COLO829 (cell line): ENCODE measurements around the gene MLLT1.

Experiments
- DNase-seq: peaks from one replicate; pipeline ENCODE4 v3.0.0; 2012; ENCODE audit warnings: low spot score

Gene MLLT1

DNA sequence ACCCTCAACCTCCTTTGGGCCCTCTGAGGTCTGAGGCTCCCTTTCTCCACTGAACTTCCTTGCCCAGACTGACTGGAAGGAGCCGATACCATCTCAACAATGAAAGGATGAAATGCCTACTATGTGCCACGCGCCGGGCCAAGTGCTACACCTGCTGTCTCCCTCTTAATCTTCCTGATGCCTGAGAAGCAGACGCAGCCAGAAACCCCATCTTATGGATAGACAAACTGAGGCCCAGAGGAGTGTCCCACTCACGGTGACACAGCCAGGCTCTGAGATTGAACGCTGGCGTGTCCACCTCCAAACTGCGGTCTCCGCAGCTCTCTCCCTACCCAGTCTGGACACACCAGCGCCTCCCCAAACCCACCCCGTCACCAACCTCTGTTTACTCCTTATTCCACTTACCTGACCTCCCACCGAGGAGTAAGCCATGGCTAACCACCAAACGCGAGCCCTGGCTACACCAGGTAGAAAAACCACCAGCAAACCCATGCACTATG is 20.9 kb downstream of the MLLT1 start:
- DNase-seq, result no peak

DNA sequence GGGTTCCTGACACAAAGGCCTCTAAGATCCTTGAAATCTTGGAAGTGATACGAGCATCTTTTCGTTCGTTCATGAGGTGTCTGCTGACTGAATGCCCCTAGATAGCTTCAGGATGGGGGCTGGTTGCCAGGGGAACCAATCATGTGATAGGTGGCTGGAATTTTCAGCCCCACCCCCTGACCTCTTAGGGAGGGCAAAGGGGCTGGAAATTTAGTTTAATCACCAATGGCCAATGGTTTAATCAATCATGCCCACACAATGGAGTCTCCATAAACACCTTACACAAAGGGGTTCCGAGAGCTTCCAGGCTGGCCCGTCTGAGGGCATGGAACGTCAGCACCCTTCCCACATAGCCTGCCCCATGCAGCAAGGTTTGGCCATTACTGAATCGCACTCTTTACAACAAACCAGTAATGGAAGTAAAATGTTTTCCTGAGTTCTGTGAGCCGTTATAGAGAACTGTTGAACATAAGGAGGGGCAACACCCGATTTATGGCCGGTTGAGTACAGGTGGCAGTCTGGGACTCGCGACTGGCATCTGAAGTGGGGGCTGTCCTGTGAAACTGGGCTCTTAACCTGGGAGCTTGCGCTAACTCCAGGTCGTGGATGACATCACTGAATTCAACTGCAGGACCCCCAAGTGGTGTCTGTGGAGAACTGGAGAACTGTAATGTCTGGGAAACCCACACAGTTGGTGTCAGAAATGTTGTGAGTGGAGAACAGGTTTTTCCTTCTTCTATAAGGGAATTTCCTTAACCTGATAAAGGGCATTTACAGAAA is 25.6 kb downstream of the MLLT1 start:
- no peak for DNase-seq

DNA sequence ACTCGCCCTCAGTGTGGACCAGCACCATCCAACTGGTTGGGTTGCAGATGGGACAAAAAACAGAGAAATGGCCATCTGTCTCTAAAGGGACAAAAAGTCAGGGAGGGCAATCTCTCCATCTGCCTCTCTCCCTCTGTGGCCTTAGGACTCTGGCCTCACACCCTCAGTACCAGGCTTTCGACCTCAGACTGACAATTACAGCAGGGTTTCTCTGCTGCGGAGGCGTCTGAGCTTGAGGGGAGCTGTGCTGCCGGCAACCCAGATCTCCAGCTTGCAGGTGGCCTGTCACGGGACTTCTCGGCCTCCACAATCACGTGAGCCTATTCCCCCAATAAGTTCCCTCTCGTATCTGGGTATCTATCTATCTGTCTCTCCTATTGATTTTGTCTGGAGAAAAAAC is 27.7 kb downstream of the MLLT1 start:
- DNase-seq, result no peak

DNA sequence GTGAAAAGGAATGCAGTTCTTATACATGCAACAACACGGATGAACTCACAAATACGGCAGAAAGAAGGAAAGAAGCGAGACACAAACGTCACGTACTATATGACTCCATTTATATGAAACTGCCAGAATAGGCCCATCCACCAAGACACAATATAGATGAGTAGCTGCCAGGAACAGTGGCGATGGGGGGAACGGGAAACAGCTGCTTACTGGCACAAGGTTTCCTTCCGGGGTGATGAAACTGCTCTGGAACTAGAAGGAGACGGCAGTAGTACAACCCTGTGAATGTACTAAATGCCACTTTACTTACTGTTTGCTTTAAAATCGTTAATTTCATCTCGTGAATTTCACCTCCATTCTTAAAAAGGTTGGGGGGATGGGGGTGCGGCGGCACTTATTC is 28.9 kb downstream of the MLLT1 start:
- no peak for DNase-seq

DNA sequence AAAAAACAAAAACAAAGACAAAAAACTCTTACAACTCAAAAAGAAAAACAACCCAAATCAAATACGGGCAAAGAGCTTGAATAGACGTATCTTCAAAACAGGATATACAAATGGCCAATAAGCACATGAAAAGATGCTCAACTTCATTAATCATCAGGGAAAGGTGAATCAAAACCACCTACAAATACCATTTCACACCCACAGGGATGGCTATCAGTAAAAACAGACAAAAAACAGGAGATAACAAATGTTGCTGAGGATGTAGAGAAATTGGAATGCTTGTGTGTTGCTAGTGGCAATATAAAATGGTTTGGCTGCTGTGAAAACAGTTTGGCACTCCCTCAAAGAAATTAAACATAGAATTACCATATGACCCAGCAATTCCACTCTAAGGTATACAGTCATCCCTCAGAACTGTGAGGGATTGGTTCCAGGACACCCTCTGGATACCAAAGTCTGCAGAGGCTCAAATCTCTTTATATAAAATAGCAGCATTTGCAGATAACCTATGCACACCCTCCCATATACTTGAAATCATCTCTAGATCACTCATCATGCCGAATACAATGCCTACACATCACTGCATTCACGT is 29.7 kb downstream of the MLLT1 start:
- DNase-seq, result no peak

DNA sequence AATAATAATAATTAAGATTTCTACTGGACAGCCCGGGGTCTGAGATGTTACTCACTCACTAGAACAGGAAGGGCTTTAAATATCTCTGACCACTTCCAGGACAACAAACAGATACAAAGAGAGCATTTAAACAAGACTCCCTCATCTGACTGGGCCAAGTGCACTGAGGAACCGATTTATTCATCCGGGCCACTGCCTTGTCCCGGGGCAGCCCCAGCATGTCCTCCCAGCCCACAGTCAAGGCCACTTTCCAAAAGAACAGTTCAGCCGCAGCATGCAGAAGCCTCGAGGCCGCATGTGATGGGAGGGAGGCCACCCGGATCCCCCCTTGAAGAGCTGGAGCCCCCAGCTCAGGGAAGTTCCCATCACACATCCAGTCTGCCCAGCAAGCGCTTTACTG is 30.5 kb downstream of the MLLT1 start:
- peak; percentile 83 for DNase-seq

DNA sequence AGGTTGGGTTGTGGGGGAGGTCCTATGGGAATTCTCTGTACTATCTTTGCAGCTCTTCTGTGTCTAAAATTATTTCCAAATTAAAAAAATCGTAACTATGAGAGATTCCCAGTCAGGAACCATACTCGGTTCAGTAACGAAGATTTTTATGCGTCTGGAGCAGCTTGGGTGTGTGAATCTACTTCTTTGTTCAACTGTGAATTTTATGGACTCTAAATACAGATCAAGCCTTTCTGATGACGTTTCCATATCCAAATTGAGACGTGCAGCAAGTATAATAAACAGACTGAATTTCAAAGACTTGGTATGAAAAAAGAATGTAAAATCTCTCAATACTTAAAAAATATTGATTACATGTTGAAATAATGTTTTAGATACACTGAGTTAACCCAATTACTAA is 30.9 kb downstream of the MLLT1 start:
- DNase-seq, result peak; percentile 41

DNA sequence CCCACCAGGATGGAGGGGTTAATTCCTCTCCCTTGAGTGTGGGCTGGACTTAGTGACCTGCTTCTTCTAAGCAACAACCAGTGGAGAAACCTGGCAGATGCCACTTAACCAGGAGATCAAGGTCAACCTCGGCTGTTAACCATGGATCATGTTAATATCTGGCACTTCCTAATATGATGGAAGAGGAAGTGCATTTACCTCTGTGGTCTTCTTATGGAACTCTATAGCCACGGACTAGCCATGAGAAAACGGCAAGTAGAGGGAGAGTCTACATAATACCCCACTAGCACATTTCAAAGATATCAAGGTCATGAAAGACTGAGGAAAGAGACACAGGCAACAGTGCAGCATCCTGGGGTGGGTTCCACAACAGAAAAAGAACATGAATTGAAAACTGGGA is 31.4 kb downstream of the MLLT1 start:
- DNase-seq, result no peak

DNA sequence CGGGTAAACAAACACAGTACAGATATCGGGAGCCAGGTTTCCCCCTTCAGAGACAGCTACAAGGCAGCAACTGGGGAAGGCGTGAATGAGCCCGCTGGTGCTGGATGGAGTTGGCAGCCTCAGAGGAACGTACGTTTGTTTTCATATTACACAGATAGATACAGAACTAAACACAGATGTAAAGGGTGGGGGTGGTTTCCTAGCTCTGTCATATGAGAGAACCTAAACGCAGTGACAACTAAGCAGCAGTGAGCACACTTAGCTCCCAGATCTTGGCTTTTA is 32.8 kb downstream of the MLLT1 start:
- no peak for DNase-seq

DNA sequence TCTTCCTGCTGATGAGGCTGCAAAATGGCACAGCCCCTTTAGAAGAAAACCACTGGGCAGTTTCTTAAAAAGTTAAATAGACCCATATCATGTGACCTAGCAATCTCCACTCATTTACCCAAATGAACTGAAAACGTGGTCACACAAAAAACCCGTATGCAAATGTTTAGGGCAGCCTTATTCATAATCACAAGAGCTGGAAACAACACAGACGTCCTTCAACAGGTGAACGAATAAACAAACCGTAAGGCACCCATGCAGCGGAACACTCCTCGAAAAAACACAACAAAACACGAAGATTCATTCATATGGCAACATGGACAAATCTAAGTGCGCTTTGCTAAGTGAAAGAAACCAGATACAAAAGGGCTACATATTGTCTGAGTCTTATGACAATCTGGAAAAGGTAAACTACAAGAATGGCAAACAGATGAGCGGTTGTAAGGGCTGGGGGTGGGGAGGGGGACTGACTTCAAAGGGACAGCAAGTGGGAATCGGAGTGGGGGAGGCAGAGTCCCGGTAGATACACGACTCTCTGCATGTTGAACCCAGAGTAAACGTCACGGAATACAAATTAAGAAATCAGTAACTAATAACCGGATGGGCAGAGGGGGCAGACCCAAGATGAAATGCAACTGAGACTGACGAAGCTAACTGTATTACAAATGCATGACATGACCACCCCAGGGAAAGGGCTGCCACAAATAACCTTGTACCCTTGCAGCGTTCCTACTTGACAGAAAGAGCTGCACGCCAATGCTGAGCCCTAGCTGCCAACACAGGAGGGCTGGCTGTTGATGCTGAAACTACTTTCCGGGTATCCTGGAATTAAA is 33.4 kb downstream of the MLLT1 start:
- no peak for DNase-seq

DNA sequence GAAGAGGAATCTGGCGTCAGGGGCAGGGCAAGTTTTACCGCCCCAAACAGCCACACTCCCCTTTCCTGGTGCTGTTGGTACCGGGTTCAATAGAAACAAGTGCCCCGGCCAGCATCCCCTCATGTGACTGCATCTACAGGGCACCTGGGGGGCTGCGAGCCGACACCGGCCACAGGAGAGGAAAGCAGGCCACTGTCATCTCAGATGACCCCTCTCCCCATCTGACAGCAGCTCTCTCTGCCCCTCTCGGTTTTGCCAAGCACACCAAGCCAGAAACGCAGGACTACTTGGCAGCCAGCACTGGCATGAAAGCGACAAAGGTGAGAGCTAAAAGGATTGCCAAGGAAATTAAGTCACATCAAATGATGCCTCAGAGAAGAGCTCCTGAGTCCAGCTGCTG is 37.1 kb downstream of the MLLT1 start:
- no peak for DNase-seq

DNA sequence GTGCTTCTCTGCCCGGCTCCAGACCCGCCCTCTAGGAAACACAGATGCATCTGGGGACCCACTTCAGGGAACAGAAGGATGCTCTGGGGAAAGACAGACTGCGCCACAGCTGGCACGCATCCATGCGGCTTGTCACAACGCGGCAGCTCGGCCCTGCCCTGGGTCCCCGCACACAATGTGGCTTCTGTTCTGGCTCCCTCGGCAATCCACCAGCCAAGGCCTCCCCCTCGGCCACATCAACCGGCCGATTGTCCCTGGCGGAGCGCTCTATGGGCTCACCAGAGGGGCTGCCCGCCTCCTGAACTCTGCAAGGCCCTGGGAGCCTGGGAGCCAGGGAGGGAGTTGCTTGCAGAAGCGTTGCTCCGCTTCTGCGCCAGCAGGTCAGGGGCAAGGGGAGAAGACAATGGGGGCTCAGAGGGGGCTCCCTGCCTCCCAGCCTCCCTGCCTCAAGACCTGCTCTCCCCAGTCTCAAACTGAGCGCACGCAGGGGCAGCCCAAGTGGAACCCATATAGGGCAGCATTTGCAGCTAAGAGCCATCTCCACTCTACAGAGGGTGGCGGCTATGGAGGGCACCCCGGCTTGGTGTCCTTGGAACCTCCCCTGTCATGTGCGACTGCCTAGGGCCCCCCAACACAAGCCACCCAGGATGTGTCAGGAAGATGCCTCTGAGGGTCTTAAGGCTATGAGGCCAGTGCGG is 37.9 kb downstream of the MLLT1 start:
- peak; percentile 74 for DNase-seq

DNA sequence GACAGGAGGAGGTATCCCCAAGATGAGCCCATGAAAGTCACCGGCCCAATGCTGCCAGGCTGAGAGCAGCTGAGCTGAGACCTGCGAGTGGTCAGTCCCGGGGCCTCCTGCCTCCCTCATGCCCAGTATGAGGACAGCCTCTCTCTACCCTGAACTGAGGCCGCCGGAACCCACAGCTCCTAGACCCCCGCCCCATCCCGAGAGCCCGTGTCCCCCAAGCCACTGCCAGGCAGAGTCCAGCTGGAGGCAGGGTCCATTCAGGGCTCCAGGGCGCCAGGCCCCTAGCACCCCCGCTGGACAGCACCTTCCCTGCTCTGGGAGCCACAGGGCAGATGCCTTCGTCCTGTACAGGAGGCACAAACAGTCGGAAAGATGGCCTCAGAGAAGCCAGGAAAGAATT is 38.7 kb downstream of the MLLT1 start:
- no peak for DNase-seq

DNA sequence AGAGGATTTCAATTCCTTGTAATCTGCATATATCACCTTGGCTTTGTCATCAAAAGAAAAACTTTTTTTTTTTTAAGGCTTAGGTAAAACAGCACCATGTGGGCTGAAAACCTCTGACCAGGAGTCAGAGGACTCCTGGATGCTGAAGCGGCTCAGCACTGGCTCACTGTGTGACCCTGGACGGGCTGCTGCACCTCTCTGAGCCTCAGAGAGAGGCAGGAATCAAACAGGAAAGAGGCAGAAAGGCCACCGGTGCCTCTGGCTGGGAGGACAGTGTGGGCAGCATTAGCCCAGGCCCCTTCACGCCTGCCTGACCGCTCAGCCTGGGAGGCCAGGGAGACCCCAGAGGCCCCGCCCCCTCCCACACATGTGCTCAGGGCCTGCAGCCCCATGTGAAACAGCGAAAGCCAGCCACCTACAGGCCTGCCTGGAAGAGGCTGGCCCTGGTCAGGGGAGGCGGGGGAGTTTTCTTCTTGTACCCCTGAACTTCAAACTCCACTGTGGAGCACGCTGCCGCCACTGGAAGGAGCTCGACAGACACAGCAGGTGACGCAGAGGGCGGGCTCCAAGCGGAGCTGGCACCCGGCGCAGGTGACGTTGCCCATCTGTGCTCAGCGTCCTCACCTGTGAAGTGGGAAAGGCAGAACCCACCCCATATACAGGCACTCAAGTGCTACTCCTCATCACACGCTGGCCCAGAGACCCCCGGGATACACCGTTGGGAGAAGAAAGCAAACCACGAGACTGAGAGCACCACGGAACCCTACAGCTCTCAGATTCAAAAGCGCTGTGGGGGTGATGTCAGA is 39.7 kb downstream of the MLLT1 start:
- no peak for DNase-seq

DNA sequence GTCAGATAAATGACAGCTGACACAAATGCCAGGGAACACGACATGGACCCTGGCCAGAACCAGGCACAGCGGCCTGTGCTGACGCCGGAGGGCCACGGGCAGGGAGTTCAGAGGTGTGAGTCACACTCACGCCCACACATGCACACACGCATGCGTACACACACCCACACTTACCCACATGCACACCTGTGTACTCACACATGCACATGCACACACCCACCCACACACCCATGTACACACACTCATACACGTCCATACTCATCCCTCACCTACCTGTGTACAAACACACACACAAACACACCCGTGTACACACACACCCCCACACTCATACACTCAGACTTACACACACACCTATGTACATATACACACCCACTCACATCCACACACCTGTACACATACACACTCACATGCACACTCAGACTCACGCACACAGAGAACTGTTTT is 40.4 kb downstream of the MLLT1 start:
- DNase-seq, result no peak

DNA sequence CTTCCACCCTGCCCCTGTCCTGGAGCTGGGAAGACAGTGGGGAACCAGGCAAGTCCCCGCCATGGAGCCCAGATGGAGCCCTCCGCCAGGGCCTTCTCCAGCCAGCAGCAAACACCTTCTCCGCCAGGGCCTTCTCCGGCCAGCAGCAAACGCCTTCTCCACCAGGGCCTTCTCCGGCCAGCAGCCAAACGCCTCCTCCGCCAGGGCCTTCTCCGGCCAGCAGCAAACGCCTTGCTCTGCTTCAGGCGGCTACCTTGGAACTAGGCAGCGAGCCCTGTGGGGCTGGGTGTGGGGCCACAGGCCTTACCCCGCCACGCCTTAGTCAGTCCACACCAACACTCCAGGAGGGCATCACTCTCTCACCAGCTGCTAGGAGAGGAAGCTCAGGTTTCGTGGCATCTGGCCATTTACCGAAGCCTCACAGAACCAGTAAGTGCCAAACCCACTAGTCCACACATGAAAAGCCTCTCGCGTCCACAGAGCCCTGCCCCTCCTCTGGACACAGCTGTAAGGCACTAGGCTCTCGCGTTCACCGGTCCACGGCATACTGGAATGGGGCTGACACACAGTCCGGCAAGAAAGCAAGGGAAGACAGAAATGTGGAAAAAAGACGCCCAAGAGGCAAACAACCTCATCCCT is 41.0 kb downstream of the MLLT1 start:
- no peak for DNase-seq

DNA sequence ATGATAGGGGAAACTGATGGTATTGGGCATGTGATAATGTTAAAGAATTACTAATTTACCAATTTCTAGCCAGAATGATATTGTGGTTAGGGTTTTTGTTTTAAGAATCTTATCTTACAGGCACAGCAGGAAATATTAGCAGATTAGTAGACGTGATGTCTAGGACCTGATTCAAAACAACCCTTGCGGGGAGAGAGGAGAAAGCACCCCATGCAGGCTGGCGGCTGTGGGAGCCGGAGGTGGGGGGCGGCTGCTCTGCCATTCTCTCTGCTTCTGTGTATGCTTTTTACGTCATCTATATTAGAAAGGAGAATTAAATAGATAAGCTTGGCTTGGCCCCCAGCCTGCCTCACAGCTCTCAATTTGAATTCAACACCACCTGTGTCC is 41.5 kb downstream of the MLLT1 start:
- DNase-seq, result no peak

DNA sequence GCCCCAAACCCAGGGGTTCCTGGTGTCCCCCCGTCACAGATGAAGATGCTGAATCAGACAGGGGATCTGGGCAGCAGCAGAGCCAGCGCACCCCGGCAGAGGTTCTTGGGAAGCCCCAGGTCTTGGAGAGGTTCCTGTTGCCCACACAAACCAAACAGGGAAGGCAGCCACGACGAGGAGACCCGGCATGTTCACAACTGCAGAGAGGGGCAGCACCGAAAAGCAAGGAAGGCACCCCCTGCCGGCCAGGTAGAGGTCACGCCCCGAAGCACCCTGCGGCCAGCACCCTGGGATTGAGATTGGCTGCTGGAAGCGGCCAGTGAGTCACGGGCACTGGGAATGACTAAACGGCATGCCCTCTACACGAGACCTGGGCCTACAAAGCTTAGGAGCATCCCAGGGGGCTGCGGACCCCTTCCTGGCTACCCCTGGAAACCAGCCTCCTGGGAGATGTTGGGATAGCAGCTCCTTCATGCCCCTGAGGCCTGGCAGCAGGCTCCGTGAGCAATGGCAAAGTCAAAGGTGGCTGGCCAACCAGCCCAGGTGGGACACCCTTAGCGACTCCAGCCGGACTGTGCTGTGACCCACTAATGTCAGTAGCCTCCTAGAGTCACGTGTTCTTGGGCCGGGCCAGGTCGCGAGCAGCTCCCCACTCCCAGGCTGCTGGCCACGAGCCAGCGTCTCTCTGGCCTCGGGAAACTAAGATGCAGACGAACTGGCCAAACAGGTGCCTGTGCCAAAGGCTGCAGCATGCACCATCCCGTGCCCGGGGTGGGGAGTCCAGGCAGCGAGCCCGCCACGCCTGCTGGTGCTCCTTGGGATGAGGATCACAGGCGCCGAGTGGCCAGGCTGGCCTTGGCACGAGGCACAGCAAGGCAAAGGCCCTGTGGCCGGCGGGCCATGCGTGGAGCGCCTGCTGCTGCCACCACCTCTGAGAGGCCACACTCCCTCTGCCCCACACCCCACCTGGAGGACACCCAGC is 43.2 kb downstream of the MLLT1 start:
- DNase-seq, result no peak

DNA sequence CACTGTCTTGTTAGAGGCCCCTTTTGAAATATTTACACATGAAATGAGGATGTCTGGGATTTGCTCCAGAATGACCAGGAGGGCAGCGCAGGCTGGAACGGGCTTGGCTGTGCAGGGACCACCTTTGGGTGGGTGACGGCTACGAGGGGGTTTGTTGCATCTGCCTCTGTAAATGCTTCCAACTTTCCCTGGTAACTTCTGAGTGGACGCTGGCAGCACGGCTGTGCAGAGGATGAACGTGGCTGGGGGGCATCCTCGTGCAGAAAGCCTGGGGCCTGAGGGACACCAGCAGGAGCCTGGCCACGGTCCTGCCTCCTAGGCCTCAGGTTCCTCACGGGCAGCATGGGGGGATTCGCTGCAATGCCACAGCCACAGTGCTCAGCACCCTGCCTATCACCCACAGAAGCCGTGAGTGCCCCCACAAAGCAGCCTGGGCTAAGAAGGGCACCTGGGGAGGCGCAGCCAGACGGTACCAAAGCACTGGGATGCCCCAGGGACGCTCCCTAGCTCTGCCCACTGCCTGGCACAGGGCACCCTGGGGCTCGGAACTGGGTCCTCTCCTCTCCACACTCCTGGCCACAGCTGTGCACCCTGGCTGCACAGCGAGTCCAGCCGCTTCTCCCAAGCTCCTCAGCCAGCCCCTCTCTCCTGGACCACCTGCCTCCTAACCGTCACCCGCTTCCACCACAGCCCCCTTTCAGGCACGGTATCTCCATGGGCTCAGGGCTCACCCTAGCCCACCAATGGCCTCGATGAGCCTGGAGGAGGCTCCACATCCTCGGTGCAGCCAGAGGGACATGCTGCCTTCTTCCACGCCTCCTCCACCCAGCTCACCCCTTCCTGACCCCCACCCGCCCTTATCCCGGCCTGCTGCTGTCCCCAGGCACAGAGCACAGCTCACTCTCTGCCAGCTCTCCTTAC is 44.5 kb downstream of the MLLT1 start:
- DNase-seq, result no peak
